Fibroblast of villous mesenchyme (primary cell): ENCODE results near the gene TJP2. TPM values are rescaled to one million over a fixed set of nuclear protein-coding genes. Genes with fewer than 3 reads are reported as not detected.

Experiments
- DNase-seq: peaks from one replicate; pipeline ENCODE4 v3.0.0-alpha.2; 2010; ENCODE audit warnings: low read depth
- H3K4me3 ChIP-seq: 2 replicates; pipeline ENCODE4 v1.5.1; 2011; ENCODE audit warnings: low read depth, mild to moderate bottlenecking, low read length
- total RNA-seq: library from RNA; depleted of rRNA; stranded (reverse); fragments of >200 nt; gene quantifications from 2 replicates; pipeline ENCODE4 v1.2.3, GENCODE V29; 2012
- TF ChIP-seq, protein P1 (sequence below): IDR thresholded peaks from 2 replicates; pipeline ENCODE4 v1.5.1; 2012; ENCODE audit warnings: low read depth, mild to moderate bottlenecking, low read length; ENCODE audit not compliant: insufficient read depth

The TJP2 gene
- total RNA-seq, 1 donor: 18.1 TPM

DNA sequence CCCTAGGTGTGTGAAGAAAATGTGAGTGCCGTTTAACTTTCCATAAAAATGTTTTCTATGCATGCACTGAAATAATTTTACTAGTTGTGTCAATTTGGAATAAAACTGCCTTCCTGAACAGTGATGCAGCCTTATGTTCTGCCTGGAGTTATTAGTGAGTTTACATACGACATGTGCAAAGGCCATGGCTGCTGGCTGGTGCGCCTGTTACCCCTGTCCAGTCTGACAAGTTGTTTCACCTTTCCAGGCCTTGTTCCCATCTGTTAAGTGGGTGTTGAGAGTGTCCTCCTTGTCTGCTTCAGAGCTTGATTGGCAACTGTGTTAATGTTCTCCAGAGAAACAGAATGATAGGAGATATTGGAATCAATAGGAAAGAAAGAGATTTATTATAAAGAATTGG is 60.6 kb downstream of the TJP2 start:
- DNase-seq: no peak
- TF ChIP-seq, protein P1, sequence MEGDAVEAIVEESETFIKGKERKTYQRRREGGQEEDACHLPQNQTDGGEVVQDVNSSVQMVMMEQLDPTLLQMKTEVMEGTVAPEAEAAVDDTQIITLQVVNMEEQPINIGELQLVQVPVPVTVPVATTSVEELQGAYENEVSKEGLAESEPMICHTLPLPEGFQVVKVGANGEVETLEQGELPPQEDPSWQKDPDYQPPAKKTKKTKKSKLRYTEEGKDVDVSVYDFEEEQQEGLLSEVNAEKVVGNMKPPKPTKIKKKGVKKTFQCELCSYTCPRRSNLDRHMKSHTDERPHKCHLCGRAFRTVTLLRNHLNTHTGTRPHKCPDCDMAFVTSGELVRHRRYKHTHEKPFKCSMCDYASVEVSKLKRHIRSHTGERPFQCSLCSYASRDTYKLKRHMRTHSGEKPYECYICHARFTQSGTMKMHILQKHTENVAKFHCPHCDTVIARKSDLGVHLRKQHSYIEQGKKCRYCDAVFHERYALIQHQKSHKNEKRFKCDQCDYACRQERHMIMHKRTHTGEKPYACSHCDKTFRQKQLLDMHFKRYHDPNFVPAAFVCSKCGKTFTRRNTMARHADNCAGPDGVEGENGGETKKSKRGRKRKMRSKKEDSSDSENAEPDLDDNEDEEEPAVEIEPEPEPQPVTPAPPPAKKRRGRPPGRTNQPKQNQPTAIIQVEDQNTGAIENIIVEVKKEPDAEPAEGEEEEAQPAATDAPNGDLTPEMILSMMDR: no peak
- H3K4me3 ChIP-seq: no peak overlapping the region

DNA sequence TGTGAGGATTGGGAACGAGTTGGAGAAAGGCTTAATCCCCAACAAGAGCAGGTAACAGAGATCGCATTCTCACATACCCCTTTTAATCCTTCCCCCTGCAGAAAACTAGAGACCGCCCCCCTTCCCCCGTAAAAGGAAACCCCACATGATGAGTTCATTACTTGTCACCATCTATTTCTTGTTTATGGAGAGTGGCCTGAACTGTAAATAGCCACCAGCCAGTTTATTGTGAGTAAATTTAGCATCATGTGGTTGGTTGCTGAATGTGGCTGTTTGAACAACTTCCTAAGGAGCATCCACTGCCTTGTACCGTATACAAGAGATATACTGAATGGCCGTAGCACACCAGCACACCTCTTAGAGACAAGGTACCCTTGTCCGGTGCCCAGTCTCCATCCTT is 62.1 kb downstream of the TJP2 start:
- DNase-seq: no peak
- H3K4me3 ChIP-seq: no peak overlapping the region
- TF ChIP-seq, protein P1: no peak

DNA sequence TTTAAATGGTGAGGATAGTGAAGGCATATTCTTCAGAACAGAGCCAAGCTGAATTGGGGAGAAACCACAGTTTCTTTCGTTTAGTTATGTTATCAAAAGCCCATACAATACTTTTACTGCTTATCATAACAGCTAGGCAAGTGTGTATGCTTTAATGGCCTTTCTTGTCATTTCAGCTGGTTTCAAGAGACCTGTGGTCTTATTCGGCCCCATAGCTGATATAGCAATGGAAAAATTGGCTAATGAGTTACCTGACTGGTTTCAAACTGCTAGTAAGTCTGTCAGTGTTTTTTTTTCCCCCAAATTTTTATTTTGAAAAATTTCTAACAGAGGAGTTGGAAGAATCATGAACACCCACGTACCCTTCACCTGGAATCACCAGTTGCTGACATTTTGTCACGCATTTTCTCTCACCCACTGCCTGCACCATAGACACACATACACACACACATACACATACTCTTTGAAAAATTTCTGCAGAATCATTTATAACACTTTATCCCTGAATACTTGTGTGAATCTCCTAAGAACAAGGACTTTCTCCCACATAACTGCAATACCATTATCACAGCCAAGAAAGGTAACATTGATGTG is 63.7 kb downstream of the TJP2 start:
- no peak for DNase-seq
- H3K4me3 ChIP-seq: no peak overlapping the region
- TF ChIP-seq, protein P1: no peak

DNA sequence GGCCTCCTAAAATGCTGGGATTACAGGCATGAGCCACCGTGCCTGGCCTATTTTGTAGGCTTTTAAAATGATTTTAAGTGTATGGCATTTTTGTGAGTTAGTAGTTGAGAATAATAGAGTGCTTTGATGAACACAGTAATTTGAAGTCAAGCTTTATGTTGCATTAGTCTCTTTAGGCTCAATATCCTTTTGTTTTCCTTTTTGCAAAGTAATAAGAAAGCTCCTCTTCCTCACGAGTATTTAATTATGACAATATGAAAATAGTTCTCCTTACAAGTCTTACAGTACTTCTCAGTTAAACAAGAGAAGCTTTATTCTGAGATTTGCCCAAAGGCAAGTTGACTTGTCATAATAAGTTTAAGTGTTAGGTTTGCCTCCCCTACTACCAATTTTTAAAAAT is 69.0 kb downstream of the TJP2 start:
- TF ChIP-seq, protein P1: no peak
- no peak overlapping the region for H3K4me3 ChIP-seq
- no peak for DNase-seq

DNA sequence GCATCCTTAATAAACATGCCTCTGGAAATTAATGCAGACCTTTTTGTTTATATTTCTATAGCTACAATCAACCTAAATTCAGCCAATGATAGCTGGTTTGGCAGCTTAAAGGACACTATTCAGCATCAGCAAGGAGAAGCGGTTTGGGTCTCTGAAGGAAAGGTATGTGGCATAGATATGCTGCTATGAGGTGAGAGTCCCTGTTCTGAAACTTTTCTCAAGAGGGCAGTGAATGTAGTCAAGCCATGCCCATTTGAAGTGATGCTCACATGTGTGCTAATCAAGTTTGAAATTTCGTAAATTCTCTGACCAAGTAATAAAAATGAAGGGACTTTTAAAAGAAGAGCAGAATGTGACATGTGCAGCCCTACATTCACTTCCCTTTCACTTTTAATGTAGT is 72.6 kb downstream of the TJP2 start:
- DNase-seq: no peak
- TF ChIP-seq, protein P1: no peak
- no peak overlapping the region for H3K4me3 ChIP-seq

DNA sequence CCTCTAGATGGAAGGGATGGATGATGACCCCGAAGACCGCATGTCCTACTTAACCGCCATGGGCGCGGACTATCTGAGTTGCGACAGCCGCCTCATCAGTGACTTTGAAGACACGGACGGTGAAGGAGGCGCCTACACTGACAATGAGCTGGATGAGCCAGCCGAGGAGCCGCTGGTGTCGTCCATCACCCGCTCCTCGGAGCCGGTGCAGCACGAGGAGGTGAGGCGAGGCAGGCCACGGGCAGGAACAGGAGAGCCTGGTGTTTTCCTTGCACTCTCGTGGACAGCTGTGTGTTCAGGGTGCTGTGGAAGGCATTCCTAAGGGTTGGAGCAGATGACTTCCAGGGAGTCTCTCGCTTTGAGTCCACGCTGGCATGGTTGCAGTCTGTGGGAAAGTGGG is 73.9 kb downstream of the TJP2 start:
- DNase-seq: no peak
- TF ChIP-seq, protein P1: no peak
- H3K4me3 ChIP-seq: no peak overlapping the region

DNA sequence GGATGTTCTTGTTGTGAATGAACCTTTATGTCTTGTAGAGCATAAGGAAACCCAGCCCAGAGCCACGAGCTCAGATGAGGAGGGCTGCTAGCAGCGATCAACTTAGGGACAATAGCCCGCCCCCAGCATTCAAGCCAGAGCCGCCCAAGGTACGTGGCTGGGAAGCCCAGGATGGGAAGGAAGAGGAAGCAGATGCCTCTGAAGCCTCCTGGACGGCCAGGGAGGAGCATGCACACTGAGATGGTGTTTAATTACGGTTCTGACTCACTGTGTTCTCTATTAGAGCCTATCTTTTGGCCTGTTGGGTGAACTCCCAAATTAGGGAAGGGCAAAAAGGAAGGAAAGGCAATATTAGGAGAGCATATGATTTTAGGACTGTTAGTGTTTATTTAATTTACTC is 75.3 kb downstream of the TJP2 start:
- no peak overlapping the region for H3K4me3 ChIP-seq
- TF ChIP-seq, protein P1: no peak
- DNase-seq: no peak
